Spleen (tissue), 11 donors: ENCODE measurements around the gene GRM8. TPM values are rescaled to one million over a fixed set of nuclear protein-coding genes. Genes with fewer than 3 reads are reported as not detected.

Source experiments
- DNase-seq: peaks from one replicate; pipeline ENCODE4 v3.0.0-alpha.2; 2020
- H3K27ac ChIP-seq, 8 donors: fragments of 200-600 bp; sonication (generic) in 7 of 8; 1 replicate in 4 of 8; 2 replicates in 4 of 8; pipeline versions ENCODE4 v1.5.0 to v1.8.0; 2016 to 2021; ENCODE audit warnings: inconsistent platforms in 4 of 8, mild to moderate bottlenecking in 4 of 8, moderate library complexity in 1 of 8
- H3K27me3 ChIP-seq, 7 donors: fragments of 200-600 bp; sonication (generic) in 6 of 7; replicated peaks in 1 of 7; 1 replicate in 4 of 7; 2 replicates in 3 of 7; pipeline versions ENCODE4 v1.5.0 to v1.8.0; 2016 to 2021; ENCODE audit warnings: inconsistent platforms in 3 of 7, mild to moderate bottlenecking in 1 of 7
- H3K36me3 ChIP-seq, 6 donors: fragments of 200-600 bp; sonication (generic) in 5 of 6; 1 replicate in 4 of 6; 2 replicates in 2 of 6; pipeline versions ENCODE4 v1.5.0 to v1.8.0; 2016 to 2021; ENCODE audit warnings: inconsistent platforms in 2 of 6
- H3K4me1 ChIP-seq, 6 donors: fragments of 200-600 bp; sonication (generic) in 5 of 6; 1 replicate in 3 of 6; 2 replicates in 3 of 6; pipeline versions ENCODE4 v1.5.0 to v1.8.0; 2016 to 2021; ENCODE audit warnings: inconsistent platforms in 3 of 6
- H3K4me3 ChIP-seq, 8 donors: fragments of 200-600 bp; sonication (generic) in 7 of 8; 1 replicate in 4 of 8; 2 replicates in 4 of 8; pipeline versions ENCODE4 v1.5.0 to v1.8.0; 2016 to 2021; ENCODE audit warnings: inconsistent platforms in 4 of 8, mild to moderate bottlenecking in 4 of 8, moderate library complexity in 2 of 8
- H3K9me3 ChIP-seq, 8 donors: fragments of 200-600 bp; sonication (generic) in 7 of 8; 1 replicate in 4 of 8; 2 replicates in 4 of 8; pipeline versions ENCODE4 v1.5.0 to v1.8.0; 2016 to 2021; ENCODE audit warnings: inconsistent platforms in 4 of 8
- POLR2A ChIP-seq, 3 donors: fragments of 450-650 bp; IDR thresholded peaks; one replicate each; pipeline ENCODE4 v1.5.1; 2017; ENCODE audit warnings: antibody characterized with exemption in 3 of 3, mild to moderate bottlenecking in 1 of 3
- POLR2AphosphoS5 ChIP-seq, 3 donors: sonication (generic); formaldehyde crosslinking; IDR thresholded peaks; one replicate each; pipeline ENCODE4 v1.5.1; 2017; ENCODE audit warnings: antibody characterized with exemption in 3 of 3
- WGBS, 5 donors: extraction: QIAGEN DNeasy Blood & Tissue Kit in 3 of 5; methylation state at CpG; one replicate each; pipeline versions ENCODE4 v1.1.5 to v1.1.7; 2013 to 2018; 5-methylcytosine and 5-hydroxymethylcytosine counted together
- intact Hi-C: fragments of 100-400 bp; cut with DNase I; formaldehyde crosslinking; loops from one replicate; pipeline ENCODE4 v1.15.0; 2023; ENCODE audit warnings: low total_unique reads
- polyA plus RNA-seq, 3 donors: library from polyadenylated mRNA; stranded (reverse); fragments of 200-250 nt; gene quantifications; one replicate each; pipeline ENCODE4 v1.2.1, GENCODE V29; 2013
- total RNA-seq, 7 donors: library from RNA; depleted of rRNA in 3 of 7; stranded (reverse); fragments of >200 nt in 3 of 7; fragmentation: NEBNext Ultra II Directional in 4 of 7; extraction: Animal tissue kit (Norgen Biotek cat#: 25700) in 4 of 7; gene quantifications; one replicate each; pipeline versions ENCODE4 v1.1.0 to v1.2.1, GENCODE V29; 2016 to 2021
- TF ChIP-seq, protein P1 (sequence below), 11 experiments: fragments of 200-600 bp in 7 of 11; fragments of 450-650 bp in 4 of 11; sonication (generic) in 4 of 11; IDR thresholded peaks in 8 of 11; conservative IDR thresholded peaks in 3 of 11; 1 replicate in 7 of 11; 2 replicates in 4 of 11; pipeline versions ENCODE4 v1.4.0 to v1.8.0; 2016 to 2021; ENCODE audit warnings: antibody characterized with exemption in 11 of 11, inconsistent platforms in 4 of 11, mild to moderate bottlenecking in 1 of 11
- donor health status: healthy with polysubstance abuse.
- donor health status: DM: no; HTN: no; CAD: no; lungs with moderate emphysema.
- donor health status: DM: no; HTN: no; CAD: no.
- donor health status: Bipolar disorder and iron deficiency.
- donor health status: healthy.
- donor health status: DM: no; HTN: no; CAD: no.
- donor health status: DM: yes; HTN: yes; CAD: no.

The GRM8 gene
- total and polyA plus RNA-seq, 10 donors, result 0.30 to 0.60 TPM; not detected in 8

DNA sequence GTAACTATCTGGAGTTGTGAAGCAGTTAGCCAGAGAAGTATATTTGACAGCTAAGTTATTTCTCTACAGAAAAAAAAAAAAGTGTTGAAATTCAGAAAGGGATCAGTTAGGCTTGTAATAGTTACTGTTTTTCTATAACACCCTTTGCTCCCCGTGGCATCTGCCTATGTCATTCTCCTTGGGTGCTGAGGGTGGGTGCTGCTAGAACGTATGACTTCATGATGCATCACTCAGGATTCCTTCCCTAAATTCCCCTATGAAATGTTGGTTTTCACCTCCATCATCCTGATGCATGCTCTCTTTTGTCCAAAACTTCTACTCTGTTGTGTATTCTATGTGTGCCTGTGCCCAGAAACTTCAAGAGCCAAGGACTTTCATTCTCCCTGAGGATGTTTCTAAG, 536.4 kb downstream of the GRM8 start:
- no peaks in the 10 kb centered on the region for H3K4me1 ChIP-seq
- H3K4me3 ChIP-seq, result no peak overlapping the region
- no peaks in the 10 kb centered on the region for H3K36me3 ChIP-seq
- H3K27ac ChIP-seq, result no peak overlapping the region
- peaks cover 0 to 6% (median 4%) of the 10 kb centered on the region in 8 donors for H3K9me3 ChIP-seq
- no peak for DNase-seq
- WGBS, 5 donors, result 67 to 86% (median 71%) methylated on average over 2 of the region's 2 CpGs
- TF ChIP-seq, protein P1, sequence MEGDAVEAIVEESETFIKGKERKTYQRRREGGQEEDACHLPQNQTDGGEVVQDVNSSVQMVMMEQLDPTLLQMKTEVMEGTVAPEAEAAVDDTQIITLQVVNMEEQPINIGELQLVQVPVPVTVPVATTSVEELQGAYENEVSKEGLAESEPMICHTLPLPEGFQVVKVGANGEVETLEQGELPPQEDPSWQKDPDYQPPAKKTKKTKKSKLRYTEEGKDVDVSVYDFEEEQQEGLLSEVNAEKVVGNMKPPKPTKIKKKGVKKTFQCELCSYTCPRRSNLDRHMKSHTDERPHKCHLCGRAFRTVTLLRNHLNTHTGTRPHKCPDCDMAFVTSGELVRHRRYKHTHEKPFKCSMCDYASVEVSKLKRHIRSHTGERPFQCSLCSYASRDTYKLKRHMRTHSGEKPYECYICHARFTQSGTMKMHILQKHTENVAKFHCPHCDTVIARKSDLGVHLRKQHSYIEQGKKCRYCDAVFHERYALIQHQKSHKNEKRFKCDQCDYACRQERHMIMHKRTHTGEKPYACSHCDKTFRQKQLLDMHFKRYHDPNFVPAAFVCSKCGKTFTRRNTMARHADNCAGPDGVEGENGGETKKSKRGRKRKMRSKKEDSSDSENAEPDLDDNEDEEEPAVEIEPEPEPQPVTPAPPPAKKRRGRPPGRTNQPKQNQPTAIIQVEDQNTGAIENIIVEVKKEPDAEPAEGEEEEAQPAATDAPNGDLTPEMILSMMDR (IDR thresholded peaks at IDR 0.05 in 8 of 11, conservative IDR thresholded peaks at IDR 0.05 in 3 of 11), result no peak
- TF ChIP-seq POLR2AphosphoS5 (IDR thresholded peaks at IDR 0.05) (no peak), POLR2A (IDR thresholded peaks at IDR 0.05) (no peak)
- intact Hi-C loops, result no loop called here
- H3K27me3 ChIP-seq, result no peaks in the 10 kb centered on the region

DNA sequence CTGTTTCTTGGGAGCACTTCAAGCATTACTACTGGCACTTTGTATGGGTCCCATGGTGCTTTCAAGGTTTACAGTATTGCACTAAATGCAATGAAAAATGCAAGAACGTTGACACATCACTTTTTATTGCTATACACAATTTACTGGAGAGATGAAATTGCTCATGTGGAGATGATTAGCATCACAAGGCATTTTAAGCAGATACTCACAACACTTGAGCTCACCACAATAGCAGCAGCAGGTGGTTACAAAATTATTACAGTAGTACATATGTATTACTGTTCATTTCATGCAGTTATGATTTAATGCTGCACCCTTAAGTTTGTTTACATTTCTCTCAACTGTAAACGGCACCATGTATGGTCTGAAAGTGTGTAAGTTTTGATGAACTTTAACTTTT, 537.7 kb downstream of the GRM8 start:
- TF ChIP-seq, protein P1 (IDR thresholded peaks at IDR 0.05 in 8 of 11, conservative IDR thresholded peaks at IDR 0.05 in 3 of 11), result no peak
- TF ChIP-seq POLR2A (IDR thresholded peaks at IDR 0.05) (no peak), POLR2AphosphoS5 (IDR thresholded peaks at IDR 0.05) (no peak)
- Histone ChIP-seq H3K4me1 (no peaks in the 10 kb centered on the region), H3K4me3 (no peak overlapping the region), H3K9me3 (peaks cover 0 to 12% (median 9%) of the 10 kb centered on the region in 8 donors), H3K27me3 (no peaks in the 10 kb centered on the region), H3K36me3 (no peaks in the 10 kb centered on the region), H3K27ac (no peak overlapping the region)
- 70 to 78% (median 73%) methylated on average over 2 of the region's 2 CpGs for WGBS, 5 donors
- DNase-seq, result no peak
- intact Hi-C loops, result no loop called here

DNA sequence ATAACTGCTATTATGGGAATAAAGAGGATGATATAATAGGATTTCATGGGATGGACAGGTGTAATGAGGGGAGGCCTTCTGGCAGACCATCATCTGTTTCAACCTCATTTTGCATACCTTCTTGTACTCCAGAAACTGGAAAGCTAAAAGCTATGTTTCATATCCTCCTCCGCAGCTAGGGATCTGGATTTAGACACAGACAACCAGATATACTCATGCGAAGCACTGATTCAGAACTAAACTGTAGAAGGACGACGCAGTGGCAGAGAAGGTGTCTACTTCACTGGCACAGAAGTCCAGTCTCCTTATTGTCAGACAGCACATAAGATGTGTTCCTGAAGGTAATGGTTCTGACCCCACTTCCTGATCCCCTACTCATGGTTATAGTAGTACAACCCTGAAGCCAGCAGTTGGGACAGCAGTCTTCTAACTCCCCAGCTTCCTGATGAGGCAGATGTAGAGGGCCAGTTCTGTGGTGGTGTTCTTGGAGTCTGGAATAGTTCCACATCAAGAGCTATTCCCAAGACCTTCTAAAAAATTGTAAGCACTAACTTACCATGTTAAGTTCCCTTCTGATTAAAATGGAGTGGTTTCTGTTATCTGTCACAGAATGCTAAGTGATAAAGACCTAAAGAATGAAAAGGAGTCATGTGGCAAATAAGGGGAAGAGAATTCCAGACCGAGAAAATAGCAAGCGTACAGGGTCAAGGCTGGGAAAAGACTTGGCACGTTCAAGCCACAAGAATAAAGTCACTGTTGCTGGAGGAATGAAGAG, 550.3 kb downstream of the GRM8 start:
- H3K9me3 ChIP-seq, result peaks cover 0 to 6% (median 0%) of the 10 kb centered on the region in 8 donors
- TF ChIP-seq POLR2AphosphoS5 (IDR thresholded peaks at IDR 0.05) (no peak), POLR2A (IDR thresholded peaks at IDR 0.05) (no peak)
- TF ChIP-seq, protein P1 (IDR thresholded peaks at IDR 0.05 in 8 of 11, conservative IDR thresholded peaks at IDR 0.05 in 3 of 11), result no peak
- DNase-seq, result no peak
- H3K4me1 ChIP-seq, result peaks cover 0 to 8% (median 0%) of the 10 kb centered on the region in 6 donors
- no peaks in the 10 kb centered on the region for H3K36me3 ChIP-seq
- intact Hi-C loops, result no loop called here
- WGBS, 5 donors, result 71 to 81% (median 79%) methylated on average over 7 of the region's 7 CpGs
- no peak overlapping the region for H3K27ac ChIP-seq
- H3K4me3 ChIP-seq, result no peak overlapping the region
- H3K27me3 ChIP-seq, result no peaks in the 10 kb centered on the region

DNA sequence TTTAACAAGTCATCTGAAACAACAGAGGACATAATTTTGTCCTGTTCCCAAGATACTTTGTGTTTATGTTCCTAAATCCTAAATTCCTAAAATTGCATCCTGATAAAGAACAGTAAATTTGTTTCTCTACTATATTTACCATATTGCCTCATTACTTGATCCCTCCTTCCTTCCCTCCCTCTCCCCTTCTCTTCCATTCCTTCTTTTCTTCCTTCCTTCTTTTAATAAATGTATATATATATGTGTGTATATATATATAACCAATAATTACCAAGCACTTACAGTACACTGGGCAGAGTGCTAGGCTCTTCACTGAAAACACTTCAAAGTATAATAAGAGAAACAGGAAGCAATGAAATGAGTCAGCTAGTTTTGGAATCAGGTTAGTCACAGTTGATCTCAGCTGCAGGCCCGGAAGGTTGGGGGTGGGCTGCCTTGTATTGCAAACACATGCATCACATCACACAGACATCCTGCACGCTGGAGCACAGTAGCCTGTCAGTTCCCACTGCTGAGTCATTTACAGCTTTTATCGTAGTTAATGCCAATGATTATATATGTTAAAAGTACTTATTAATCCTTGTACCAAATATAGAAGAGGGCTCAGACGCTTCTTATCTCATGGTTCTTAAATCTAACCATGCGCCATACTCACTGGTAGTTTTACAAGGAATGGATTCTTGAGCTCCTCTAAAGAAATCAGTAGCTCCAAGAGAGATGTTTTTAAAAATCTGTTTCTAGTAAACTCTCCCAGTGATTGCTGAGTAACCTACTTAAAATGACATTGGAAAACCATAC, 551.7 kb downstream of the GRM8 start:
- intact Hi-C loops, result no loop called here
- TF ChIP-seq POLR2A (IDR thresholded peaks at IDR 0.05) (no peak), POLR2AphosphoS5 (IDR thresholded peaks at IDR 0.05) (no peak)
- TF ChIP-seq, protein P1 (IDR thresholded peaks at IDR 0.05 in 8 of 11, conservative IDR thresholded peaks at IDR 0.05 in 3 of 11), result no peak
- peak; percentile 84 for DNase-seq
- H3K9me3 ChIP-seq, result peaks cover 0 to 6% (median 0%) of the 10 kb centered on the region in 8 donors
- WGBS, 5 donors, result 6 to 11% (median 7%) methylated on average over 5 of the region's 5 CpGs
- peaks cover 0 to 8% (median 0%) of the 10 kb centered on the region in 6 donors for H3K4me1 ChIP-seq
- no peak overlapping the region for H3K4me3 ChIP-seq
- peak overlapping the region in 2 of 8 donors; percentile 29 to 37 for H3K27ac ChIP-seq
- H3K27me3 ChIP-seq, result no peaks in the 10 kb centered on the region
- H3K36me3 ChIP-seq, result no peaks in the 10 kb centered on the region
